ENCODE measurements around the gene LCN10. TPM values are rescaled to one million over a fixed set of nuclear protein-coding genes. Genes with fewer than 3 reads are reported as not detected.

Gene LCN10
- total and polyA plus RNA-seq, 2 of the 13 experiments (the other 11 are each of a cell fraction or from before 2014, with no cell fraction given) = 0.53 to 0.61 TPM

DNA sequence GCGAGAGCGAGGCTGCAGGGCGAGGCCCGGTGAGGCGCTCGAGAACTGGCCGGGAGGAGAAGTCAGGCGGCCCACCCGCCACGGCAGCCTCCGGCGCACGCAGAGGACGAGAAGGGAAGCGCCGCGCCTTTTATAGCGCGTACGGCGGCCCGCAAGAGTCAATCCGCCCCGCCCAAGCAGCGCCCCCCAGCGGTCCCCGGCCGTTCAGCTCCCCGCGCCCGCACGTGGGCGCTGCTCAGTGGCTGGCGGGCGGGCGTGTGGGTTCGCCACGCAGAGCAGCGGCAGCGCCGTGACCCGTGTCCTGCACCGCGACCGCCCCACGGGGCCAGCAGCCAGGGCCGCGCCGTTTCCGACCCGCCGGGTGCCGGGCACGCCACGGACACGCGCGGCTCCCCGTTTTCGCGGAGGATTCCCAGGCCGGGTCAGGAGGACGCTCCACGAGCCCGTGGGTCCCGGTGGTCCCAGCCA, 14.6 kb downstream of the LCN10 start (continued):
- TF ChIP-seq, protein P1, sequence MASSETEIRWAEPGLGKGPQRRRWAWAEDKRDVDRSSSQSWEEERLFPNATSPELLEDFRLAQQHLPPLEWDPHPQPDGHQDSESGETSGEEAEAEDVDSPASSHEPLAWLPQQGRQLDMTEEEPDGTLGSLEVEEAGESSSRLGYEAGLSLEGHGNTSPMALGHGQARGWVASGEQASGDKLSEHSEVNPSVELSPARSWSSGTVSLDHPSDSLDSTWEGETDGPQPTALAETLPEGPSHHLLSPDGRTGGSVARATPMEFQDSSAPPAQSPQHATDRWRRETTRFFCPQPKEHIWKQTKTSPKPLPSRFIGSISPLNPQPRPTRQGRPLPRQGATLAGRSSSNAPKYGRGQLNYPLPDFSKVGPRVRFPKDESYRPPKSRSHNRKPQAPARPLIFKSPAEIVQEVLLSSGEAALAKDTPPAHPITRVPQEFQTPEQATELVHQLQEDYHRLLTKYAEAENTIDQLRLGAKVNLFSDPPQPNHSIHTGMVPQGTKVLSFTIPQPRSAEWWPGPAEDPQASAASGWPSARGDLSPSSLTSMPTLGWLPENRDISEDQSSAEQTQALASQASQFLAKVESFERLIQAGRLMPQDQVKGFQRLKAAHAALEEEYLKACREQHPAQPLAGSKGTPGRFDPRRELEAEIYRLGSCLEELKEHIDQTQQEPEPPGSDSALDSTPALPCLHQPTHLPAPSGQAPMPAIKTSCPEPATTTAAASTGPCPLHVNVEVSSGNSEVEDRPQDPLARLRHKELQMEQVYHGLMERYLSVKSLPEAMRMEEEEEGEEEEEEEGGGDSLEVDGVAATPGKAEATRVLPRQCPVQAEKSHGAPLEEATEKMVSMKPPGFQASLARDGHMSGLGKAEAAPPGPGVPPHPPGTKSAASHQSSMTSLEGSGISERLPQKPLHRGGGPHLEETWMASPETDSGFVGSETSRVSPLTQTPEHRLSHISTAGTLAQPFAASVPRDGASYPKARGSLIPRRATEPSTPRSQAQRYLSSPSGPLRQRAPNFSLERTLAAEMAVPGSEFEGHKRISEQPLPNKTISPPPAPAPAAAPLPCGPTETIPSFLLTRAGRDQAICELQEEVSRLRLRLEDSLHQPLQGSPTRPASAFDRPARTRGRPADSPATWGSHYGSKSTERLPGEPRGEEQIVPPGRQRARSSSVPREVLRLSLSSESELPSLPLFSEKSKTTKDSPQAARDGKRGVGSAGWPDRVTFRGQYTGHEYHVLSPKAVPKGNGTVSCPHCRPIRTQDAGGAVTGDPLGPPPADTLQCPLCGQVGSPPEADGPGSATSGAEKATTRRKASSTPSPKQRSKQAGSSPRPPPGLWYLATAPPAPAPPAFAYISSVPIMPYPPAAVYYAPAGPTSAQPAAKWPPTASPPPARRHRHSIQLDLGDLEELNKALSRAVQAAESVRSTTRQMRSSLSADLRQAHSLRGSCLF (CRISPR knock-in tag; IDR thresholded peaks at IDR 0.05; ENCODE audit: borderline replicate concordance) = no peak
- TF ChIP-seq POLR2AphosphoS2 (IDR thresholded peaks at IDR 0.05; ENCODE audit: low read depth, low read length) (peak; percentile 73; the same call in 1 of the 2 replicates), ZNF556 (CRISPR knock-in tag; IDR thresholded peaks at IDR 0.05; ENCODE audit: borderline replicate concordance) (peak; percentile 55; the same call in 1 of the 2 replicates), TMF1 (CRISPR knock-in tag; IDR thresholded peaks at IDR 0.05; ENCODE audit: low read depth) (peak; percentile 89), ATF2 (CRISPR knock-in tag; IDR thresholded peaks at IDR 0.05) (peak; percentile 71; the same call in 1 of the 2 replicates), SNAPC4 (CRISPR knock-in tag; IDR thresholded peaks at IDR 0.05) (peak; percentile 51; the same call in 1 of the 2 replicates), PAXIP1 (CRISPR knock-in tag; conservative IDR thresholded peaks at IDR 0.05) (peak; percentile 23; the same call in 1 of the 2 replicates), ZBTB38 (CRISPR knock-in tag; IDR thresholded peaks at IDR 0.05) (peak; percentile 85), ZNF678 (CRISPR knock-in tag; IDR thresholded peaks at IDR 0.05) (0 out of 2 replicates have a peak, but pooled peaks have one; percentile 7), ASH2L (IDR thresholded peaks at IDR 0.05; ENCODE audit: insufficient read length, low read depth, low read length) (peak; percentile 52), MXD4 (CRISPR knock-in tag; IDR thresholded peaks at IDR 0.05) (peak; percentile 89), PCBP2 (optimal IDR thresholded peaks at IDR 0.05; ENCODE audit: low read depth, low read length, poor library complexity, severe bottlenecking) (no peak), ZFP90 (CRISPR knock-in tag; IDR thresholded peaks at IDR 0.05; ENCODE audit: borderline replicate concordance) (peak; percentile 90)
